Measurements from ENCODE around the gene TIGD3. TPM values are rescaled to one million over a fixed set of nuclear protein-coding genes. Genes with fewer than 3 reads are reported as not detected.
A peak's percentile ranks its signal among the peaks of the same experiment; 100 is the strongest.

Gene TIGD3
- 0.17 TPM in 1 of 2 replicates, not detected in the other for total RNA-seq

DNA sequence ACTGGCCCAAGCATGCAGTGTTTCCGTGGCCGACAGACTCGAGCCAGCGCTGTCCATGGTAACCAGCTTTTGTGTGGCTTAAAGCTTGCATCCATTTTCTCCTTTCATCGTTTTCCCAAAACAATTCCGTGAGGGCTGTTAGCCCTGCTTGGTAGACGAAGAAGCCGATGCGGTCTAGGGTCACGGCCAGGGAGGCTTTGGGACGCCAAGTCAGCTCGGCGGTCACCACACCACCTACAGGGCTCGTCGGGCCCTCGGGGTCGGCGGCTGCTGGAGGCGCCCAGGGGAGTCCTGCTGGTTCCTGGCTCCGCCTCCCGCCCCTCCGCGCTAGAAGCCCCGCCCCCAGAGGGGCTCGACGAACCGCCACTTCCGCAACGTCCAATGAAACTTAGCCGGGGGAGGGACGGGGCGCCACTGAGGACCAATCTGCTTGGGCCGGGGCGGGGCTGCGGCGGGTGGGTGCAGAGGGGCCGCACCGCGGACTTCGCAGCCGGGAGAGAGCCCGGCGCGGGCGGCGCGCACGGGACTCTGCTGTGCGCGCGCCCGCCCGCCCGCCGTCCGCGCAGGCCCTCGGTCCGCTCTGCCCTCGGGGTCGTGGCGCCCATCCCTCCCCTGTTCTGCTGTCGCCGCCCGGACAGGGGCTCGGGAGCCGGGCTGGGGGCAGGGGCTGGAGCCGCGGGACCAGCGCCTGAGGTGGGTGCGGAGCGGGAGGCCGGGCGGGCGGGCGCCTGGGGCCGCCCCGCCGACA is at the start of gene TIGD3:
Gene TIGD3 (plus strand): TSS at position 487 of the 748 bp plus-strand sequence. CDS start 1,058 bp downstream, outside the sequence.
- peak; percentile 81 for DNase-seq (ENCODE audit: low read depth)

- peak; percentile 37 for DNase-seq (ENCODE audit: low read depth)
These were observed 48.9 kb upstream of the TIGD3 start for GRCh38 chr11:65305501-65306268.

GRCh38 chr11:65307298-65308229 is 47.0 kb upstream of the TIGD3 start:
- no peak for DNase-seq (ENCODE audit: low read depth)

DNA sequence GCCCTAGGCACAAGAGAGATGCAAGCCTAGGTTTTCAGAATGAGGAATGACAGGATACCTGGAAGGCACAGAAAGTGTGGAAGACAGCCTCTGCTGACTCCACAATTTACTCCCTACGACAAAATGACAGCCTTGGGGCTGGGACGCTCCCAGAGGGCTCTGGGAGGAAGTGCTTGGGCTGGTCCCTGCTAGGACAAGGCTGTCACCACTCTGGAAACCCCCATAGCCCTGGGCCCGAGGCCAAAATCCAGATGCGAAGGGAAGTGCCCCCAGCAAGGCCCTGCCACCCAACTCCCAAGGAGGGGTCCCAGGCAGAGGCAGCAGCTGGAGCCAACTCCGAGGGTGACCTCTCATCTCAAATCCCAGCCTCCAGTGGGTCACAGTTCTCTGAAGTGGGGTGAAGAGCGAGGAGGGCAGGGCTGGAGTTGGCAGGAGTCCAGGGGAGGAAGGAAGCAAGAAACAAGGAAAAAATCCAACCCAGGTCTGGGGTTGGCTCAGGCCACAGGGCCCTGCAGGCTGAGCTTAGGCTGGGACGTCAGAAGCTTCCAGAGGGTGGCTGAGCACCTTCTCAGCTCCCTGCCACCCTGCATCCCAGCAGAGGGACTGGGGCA is 46.2 kb upstream of the TIGD3 start:
- no peak for DNase-seq (ENCODE audit: low read depth)

DNA sequence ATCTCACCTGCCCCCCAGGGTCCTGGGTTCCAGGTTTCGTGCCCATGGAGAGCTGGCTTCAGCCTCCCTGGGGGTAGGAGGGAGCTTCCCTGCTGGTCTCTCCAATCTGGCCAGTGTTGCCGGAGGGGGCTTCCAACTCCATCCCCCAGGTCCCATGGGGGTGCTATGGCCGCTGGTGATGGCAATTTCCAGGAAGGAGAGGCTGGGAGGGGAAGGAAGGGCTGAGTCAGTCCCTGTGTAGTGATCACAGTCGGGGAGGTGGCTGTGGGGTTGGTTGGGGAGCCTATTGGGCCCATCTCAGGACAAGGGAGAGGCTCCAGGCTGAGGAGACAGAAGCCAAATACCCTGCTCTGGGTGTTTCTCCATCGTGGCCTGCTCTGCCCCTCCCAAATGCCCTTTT is 45.5 kb upstream of the TIGD3 start:
- no peak for DNase-seq (ENCODE audit: low read depth)

DNA sequence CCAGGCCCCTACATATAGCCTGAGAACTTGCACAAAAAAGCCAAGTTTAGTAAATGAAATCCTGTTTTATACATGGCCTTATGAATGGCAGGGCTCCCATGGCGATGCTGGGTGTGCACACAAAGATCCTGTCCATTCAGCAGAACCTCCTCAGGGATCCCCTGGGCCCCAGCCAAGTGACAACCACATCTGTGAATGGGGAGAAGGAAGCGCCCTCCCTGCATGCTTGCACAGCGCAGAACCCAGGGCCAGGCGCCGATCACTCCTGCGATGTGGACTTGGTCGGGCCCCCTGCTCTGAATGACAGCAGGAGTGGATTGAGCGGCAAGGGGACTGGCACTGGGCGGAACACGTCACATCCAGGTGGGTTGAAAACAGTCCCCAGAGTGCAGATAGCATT is 44.3 kb upstream of the TIGD3 start:
- DNase-seq (ENCODE audit: low read depth), result no peak

DNA sequence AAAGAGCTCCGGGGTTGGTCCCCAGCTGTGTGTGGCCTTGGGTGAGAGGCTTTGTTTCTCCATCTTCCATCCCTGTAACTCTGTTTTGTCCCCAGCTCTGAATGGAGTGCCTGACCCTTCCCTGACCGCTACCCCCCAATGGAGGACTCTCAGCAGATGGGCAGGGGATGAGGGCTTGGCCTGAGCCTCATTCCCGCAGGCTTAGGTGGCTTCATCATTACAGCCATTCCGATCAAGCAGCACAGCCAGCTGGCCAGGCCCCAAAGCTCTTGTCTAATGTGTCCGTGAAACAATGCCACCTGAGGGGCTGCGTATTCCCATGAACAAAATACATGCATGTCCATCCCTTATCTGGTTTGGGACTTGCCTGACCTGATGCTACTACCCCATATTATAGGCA is 43.8 kb upstream of the TIGD3 start:
- no peak for DNase-seq (ENCODE audit: low read depth)

GRCh38 chr11:65311170-65311678 is 43.3 kb upstream of the TIGD3 start:
- DNase-seq (ENCODE audit: low read depth), result no peak

GRCh38 chr11:65314501-65315203 is 39.9 kb upstream of the TIGD3 start, which contains the start of gene CDC42EP2:
CDC42EP2 (plus strand) TSS chr11:65314866; CDS start chr11:65320899, 6,033 bp downstream.
- peak; percentile 56 for DNase-seq (ENCODE audit: low read depth)

- DNase-seq (ENCODE audit: low read depth), result no peak
These were observed 39.2 kb upstream of the TIGD3 start for GRCh38 chr11:65315204-65315865.

DNA sequence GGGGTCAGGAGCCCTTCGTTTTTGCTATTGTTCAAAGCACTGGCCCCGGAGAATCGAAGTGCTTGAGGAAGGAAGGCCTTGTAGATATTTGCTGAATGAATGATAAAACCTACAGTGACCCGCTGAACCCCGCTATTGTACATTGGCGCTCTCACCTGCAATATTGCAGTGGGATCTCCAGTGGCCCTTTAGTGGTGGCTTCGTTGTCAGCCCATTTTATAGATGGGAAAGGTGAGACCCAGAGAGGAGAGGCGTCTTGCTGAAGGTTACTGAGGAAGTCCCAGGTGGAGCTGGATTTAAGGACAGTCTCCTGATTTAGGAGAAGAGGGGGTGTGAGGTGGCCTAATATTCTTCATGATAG is 38.7 kb upstream of the TIGD3 start:
- DNase-seq (ENCODE audit: low read depth), result no peak

DNA sequence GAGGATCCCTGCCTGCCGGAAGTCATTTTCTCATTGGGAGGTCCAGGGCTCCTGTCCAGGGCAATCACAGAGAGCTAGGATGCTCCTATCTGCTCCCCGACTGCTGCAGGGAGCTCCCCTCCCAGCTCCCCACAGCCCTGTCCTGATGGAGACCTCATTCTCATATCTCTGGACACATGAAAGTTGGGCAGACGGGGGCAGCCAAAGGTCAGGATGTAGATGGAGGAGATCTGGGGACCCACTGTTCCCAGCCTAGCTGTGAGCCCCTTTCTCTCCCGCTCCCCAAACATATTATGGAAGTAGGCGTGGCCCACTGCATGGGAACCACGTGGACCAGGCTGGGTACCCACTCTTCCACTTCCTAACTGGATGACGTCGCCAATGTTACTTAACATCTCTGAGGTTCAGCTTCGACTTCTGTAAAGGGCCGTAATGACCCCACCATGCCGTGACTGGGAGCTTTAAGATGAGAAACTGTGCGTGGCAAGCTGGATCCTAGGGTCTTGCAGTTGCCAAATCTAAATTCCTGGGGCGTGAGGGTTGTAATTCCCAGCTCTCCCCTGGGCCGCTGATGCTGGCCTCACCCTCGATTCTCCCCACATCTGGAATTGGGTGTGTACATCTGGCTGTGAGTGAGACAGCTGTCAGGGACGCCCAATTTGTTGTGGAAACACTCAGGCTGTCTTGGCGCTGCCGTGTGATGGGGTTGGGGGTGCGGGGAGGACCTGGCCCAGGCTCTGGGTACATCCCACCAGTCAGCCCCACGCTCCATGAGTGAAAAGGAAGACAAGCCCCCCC is 38.1 kb upstream of the TIGD3 start:
- DNase-seq (ENCODE audit: low read depth), result no peak

- DNase-seq (ENCODE audit: low read depth), result peak; percentile 77
These were observed 37.3 kb upstream of the TIGD3 start for GRCh38 chr11:65317025-65317786.

- no peak for DNase-seq (ENCODE audit: low read depth)
These were observed 34.0 kb upstream of the TIGD3 start for GRCh38 chr11:65320386-65321075.

DNA sequence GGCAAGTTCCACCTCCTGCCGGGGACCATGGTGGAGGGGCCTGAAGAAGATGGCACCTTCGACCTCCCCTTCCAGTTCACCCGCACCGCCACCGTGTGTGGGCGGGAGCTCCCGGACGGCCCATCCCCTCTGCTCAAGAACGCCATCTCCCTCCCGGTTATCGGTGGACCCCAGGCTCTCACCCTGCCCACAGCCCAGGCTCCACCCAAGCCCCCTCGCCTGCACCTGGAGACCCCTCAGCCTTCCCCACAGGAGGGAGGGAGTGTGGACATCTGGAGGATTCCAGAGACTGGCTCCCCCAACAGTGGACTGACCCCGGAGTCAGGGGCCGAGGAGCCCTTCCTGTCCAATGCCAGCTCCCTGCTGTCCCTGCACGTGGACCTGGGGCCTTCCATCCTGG is 33.5 kb upstream of the TIGD3 start:
- DNase-seq (ENCODE audit: low read depth), result no peak

GRCh38 chr11:65321828-65322485 is 32.6 kb upstream of the TIGD3 start:
- DNase-seq (ENCODE audit: low read depth), result no peak

- no peak for DNase-seq (ENCODE audit: low read depth)
These were observed 30.7 kb upstream of the TIGD3 start for GRCh38 chr11:65323813-65324212.
